ENCODE data around the gene TBC1D22A.

TBC1D22A gene

DNA sequence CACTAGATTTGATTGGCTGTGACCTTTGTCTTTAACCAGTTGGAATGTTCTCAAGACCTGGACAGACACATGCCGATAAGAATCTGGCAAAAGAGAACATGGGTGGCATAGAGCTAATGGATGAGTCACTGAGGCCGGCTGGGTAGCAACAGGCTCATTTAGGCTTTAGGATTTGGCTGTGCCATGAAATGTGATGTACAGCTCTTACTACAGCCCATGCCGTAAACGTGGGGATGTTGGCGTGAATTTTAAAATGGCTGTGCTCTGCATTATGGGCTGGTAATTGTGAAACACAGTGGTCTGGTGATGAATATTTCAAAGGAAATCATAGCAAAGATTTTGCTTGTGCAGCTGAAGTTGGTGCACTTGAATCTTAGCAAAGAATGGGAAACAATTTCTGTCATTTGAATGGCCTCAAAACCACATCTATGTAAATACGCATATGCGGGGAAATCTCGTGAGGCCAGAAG is 332.4 kb downstream of the TBC1D22A start:
- no peak for DNase-seq

DNA sequence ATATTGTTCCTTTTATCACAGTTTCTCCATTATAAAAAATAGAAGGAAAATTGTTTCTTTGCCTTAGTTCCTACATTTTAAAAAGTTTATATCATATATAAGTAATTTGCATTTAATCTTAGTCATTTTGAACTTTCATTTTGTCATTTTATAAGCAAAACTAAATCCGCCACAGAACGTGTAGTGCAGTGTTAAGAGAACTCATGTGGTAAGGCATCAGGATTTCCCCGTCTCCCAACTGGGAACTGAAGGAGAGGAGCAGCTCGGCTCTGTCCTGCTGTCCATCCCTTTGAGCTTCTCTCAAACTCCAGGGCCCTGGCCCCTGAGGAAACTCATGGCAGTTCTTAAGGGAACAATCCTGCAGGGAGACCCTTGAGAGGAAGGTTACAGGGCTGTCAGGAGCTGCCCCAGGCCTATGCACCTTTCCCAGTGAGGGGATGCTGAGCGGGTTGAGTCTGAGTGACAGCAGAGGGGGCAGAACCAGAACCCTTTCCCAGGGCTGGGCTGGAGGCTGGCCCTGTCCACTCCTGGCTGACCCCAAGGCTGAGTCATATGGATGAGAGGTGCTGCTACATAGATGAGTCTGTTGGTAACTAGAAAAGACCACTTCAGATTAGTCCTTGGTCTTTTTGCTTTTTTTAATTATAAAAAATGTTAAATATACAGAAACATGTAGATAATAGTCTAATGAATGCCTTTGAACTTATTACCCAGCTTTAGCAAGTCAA is 333.1 kb downstream of the TBC1D22A start:
- no peak for DNase-seq

DNA sequence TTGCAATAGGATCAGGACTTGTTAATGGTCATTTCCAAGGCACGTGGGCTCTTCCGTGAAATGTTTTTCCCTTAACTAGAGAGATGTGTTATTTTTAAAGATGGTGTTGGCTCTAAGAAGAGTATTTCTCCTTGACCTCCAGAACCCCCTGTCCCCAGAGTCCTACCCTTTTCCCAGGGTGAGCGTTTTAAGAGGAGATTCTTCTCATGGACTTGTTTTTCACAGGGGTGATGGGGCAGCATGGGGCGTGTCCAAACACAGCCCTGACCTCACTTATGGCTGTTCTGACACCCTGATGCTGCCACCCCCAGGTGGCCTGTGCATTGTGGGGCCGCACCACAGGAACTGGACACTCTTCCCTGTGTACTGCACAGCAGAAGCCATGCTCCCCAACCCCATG is 335.7 kb downstream of the TBC1D22A start:
- DNase-seq, result no peak

DNA sequence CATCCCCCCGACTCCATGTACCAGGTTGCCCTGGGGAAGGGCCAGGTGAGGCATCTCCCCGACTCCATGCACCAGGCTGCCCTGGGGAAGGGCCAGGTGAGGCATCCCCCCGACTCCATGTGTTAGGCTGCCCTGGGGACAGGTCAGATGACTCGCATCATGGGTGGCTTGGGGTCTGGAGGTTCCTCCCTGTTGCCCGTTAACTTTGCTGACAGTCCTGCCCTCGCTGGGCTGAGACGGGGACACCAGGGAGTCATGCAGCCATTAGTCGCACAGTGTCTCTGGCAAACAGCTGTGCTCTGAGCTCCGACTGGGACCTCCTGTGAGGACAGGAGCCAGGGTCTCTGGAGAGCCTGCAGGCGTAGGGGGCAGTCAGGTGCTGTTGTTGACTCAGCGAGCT is 336.1 kb downstream of the TBC1D22A start:
- no peak for DNase-seq

DNA sequence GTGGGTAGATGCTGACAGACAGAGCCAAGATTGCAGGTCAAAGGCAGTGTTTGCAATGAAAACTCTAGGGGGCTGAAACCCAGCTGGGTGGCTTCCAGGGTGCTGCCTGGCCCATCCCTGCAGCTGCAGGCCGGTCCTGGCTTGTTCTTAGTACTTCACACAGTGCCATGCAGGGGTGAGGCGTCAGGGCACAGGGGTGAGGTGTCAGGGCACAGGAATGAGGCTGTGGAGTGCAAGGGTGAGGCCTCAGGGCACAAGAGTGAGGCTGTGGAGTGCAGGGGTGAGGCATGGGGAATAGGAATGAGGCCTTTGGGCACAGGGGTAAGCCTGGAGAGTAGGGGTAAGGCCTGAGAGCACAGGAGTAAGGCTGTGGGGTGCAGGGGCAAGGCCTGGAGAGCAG is 337.6 kb downstream of the TBC1D22A start:
- no peak for DNase-seq

DNA sequence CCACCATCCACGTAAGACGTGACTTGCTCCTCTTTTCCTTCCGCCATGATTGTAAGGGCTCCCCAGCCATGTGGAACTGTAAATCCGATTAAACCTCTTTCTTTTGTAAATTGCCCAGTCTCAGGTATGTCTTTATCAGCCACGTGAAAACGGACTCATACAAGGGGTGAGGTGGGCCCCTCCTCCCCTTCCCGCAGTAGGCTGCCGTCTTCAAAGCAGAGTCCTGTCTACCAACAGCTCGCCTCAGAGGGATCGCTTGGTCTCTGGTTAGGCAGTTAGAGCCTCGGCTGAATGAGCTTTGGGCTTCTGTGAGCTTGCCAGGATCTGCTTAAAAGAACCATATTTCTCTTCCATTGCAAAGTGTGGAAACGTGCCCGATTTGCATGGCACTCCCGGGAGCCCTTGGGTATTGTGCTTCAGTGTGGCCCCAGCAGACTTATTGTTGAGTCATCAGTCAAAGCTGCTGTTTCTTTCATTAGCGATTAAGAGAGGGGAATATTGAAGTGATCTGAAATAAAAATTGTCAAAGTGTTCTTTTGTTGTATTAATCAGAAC is 338.3 kb downstream of the TBC1D22A start:
- no peak for DNase-seq

DNA sequence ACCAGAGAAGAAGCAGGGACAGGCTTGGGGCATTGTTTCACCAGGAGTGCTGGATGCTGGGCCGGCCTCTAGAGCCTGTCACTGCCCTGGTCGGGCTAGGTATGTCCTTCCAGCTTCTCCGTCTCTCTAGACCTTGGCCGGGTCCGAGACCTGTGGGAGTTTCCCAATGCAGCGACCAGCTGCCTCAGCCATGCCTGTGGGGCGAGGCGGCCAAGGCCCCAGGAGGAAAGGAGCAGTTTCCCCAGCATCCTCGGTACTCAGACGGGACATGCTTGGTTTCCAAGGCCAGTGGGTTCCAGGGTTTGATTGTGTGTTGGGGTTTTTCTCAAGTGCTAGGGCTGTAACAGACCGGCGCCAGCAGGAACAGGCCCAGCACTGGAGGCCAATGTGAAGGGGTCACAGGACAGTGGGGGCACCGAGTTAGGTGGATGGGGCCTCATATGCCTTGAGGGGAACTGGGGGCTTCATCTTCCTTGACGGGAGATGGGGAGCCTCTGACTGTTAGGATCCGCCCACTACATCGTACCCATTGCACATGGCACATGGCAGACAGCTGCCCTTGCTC is 339.0 kb downstream of the TBC1D22A start:
- no peak for DNase-seq

DNA sequence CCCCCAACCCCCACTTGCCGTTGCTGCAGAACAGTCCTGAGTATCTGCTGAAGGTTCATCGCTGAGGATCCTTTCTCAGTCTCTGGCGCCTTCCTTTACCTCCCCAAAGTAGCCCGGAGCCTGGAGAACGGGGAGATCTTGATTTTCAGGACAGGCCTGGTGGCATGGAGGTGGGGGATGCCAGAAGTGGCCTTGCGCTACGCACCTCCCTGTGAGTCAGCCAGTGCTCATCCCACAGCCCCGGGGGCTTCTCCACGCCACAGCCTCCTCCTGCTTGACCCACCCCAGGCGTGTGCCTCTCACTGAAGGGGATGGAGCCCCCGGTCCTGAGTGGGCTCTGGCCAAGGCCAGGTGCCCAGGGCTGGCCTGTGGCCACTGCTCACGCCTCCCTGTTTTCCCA is 339.6 kb downstream of the TBC1D22A start:
- no peak for DNase-seq

DNA sequence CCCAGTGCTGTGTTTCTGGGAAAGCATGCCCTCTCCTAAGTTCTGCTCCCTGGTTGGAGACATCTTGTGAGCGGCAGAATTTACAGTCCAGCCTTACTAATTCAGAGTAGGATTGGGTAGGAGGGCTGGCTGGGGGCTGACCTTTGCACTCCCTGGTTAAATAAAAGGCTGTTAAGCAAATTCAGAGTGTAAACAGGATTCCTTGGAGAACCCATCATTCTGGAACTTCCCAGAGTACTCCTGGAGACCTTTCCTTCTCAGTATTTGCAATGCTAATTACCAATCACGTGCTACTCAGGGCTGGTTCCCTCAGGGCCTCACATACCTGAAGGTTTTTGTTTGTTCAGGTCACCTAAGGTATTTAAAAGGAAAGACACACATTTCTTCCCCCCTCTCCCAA is 340.2 kb downstream of the TBC1D22A start:
- DNase-seq, result no peak

DNA sequence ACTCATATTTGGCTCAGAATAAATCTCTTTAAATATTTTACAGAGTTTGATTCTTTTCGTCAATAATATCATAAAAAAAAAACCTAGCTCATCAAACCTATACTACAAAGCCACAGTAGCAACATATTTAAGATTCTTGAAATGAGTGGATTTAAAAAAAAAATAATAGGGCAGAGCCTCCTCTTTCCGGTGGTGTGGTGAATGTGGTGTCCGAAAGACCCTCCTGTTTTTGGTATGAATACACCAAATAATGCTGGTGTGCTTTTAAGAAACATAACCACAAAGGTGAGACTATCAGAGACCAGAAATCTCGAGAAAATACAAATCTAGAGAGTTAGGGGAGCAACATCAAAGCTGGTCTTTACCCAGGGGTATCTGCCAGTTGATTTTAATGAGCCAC is 342.6 kb downstream of the TBC1D22A start:
- DNase-seq, result no peak

DNA sequence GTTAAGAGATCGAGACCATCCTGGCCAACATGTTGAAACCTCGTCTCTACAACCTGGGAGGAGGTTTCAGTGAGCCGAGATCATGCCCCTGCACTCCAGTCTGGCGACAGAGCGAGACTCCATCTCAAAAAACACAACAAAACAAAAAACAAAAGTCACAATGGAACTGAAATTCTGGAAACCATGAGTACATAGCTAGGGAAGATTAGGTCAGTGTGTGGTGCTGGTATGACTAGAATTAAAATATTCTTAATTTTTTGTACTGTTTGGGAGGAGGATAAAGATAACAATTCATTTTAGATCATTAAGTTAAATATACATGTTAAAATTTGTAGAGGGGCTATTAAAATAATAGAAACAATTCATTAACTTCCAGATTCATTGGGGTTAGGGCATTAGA is 344.4 kb downstream of the TBC1D22A start:
- DNase-seq, result no peak

DNA sequence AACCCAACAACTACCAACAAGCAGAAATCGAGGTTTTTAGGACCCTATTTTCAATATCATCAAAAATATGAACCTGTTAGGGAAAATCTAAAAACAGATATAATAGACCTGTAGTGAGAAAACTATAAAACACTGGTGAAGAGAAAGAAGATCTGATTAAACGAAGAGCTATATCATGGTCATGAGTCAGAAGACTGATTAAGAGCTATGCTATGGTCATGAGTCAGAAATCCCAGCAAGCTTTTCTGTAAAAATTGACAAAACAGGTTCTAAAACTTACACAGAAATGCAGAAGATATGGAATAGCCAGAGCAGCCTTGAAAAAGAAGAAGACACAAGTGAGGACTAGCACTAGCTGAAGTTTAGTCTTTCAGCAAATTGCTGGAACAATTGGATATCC is 345.0 kb downstream of the TBC1D22A start:
- DNase-seq, result no peak

DNA sequence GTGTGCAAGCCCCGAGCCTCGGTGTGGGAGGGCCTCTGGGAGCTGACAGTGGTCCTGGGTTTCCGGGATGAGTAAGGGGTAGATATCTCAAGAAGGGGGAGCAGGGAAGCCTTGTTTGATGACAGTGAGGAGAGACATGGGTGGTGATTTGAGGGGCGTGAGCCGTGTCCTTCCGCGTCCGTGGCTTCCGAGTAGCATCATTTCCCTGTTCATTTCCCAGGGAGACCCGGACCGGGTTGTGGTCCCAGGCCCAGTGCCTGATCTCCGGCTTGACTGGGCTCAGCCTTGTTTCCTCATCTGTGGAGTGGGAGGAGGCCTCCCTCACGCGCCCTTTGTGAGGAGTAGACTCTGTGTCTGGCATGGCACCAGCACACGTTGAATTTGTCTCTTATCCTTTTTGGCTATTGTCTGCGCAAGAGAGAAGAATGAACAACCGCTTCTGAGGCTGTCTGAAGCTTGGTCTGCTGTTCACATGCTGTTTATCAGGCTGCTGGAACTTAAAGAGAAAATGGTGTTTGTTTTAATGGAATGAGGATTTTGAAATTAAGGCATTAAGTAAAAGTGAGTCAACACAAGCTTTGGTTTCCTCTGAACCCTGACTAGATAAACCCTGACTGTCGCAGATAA is 348.5 kb downstream of the TBC1D22A start:
- no peak for DNase-seq

DNA sequence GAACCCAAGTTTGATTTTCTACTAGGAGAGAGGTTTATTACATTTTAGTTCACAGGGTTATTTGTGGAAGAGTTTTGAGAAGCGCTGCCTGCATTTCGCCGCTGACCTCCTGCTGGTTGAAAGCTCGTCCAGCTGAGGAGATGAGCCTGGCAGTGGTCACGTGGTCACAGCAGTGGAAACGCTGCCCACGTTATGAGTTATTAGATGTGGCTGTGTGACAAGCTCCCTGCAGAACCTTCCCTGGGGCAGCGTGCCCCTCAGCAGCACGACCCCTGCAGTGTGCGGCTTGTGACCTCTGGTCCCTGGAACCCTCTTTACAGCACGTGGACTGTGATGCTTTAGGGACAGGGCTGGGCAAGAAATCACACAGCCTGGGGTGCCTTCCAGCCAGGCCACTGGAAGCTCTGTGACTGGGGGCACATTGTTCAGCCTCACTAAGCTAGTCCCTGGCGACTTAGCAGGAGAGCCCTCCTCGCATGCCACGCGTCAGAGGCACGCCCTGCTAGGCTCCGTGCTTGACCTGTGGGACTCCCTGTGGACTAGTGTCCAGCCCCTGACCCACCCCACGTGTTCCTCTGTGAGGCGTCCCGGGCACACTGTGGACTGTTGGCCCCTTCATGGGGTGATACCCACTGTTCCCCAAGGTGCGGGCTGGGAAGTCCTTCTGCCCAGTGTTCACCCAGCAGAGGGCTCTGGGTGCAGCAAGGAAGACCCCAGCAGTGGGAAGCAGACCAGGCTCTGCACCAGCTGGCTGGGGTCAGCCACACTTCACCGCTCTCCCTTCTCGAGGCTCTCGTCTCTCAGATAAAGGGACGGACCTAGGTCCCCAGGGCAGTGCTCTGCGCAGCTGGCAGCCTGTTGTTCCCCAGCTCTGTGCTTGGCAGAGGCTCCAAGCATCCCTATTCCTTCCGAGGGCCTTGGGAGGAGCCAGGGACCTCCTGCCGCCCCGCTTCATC is 349.5 kb downstream of the TBC1D22A start:
- no peak for DNase-seq

DNA sequence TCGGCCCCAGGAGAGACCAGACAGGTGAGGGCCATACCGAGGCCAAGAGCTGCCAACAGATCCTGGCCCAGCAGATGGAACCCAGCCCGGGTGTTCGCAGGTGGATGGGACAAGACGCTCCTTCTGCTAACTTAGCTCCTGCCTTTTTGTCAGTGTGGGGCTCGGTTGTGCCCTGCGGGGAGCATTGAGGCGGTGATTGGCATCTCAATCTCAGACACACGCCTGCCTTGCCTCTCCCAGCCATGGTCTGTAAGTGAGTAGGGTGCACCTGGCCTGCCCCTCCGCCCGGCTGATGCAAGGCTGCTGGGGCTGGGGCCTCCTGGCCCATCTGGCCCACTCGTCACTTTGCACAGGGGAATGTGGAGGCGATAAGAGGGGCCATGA is 350.1 kb downstream of the TBC1D22A start:
- no peak for DNase-seq

DNA sequence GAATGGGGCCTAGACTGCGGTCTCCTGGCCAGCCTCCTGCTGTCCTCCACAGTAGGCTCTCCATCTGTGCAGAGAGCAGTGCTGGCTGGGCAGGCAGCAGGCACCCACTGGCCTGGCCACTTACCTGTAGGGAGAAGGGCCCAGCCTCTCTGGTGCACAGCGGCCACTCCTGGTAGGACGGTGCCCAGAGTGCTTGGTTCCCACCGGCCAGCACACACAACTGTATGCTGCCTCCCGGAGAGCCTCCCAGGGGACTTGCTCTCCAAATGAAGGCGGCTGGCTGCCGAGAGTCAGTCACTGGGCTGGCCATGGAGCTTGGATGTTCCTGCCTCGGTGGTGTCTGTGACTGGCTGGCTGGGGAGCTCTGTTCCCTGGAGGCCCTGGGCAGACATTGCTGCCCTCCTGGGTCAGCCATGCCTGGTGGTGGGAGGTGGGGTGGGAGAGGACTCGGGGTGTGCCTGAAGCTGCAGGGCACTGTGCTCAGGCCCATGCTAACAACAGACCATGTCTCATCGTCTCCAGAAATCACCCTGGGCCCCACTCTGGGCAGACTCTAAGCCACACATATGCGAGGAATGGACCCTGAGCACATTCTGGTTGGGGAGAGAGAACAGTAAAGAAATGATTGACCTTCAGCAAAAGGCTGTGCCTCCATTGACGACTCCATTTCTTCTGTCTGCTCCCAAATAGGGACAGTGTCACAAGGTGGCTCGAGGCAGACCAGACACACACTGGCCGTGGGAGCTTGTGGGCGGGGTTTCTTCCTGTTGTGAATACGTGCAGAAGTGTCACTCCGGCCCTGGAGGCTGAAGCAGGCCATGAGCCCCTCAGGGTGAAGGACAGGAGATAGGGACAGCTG is 350.8 kb downstream of the TBC1D22A start:
- DNase-seq, result no peak

DNA sequence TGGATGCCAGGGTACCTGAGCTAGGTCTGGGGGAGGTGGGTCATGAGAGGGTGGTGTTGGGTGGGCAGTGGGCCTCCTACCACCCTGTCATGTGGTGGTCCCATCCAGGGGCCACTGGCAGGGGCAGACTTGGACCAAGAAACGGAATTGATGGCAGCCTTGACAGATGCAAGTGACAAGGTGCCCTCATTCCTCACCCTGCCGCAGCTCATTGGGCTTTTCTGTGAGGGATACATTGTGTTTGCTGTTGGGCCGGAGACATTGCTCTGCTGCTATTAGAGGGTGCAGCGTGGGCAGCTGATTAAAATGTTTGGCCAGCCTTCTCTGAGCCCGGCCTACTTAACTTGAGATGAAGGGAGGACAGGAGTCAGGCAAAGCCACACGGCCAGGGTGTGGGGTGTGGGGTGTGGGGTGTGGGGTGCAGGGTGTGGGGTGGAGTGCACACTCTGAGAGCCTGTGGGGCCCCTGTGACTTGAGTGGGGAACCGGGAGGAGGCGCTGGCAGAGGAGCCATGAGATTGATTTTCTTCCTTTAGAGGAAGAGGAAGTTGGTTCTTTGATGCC is 351.5 kb downstream of the TBC1D22A start:
- no peak for DNase-seq

DNA sequence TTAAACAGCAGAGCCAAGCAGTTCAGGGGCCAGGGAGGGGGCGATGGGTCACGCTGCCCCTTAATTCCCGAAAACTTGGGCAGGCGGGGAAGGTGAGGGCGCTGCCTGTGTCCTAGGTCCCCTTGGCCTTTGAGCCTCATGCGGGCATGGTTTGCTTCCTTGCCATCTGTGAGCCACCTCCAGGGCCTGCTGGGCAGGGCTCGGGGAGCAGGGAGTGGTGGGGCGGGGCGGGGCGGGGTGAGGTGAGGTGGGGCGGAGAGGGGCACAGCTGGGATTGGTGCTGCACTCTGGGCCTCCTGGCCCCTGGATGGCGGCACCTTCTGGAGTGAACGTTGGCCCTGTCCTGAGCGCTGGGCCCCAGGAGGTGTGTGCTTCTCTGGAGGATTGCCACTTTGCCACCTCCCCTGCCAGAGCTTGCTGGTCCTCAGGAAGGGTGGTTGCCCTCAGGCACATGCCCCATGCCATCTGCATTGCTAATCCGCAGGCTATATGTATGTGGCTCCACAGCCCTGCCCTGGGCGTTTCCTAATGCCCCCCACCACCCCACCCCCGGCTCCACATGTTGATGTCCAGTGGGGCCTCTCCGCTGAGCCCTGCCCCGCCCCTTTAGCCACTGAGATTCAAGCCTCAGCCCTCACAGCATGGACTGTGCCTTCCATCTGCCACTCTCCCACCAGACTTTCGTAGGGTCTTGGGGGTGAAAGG is 352.5 kb downstream of the TBC1D22A start:
- DNase-seq, result no peak

DNA sequence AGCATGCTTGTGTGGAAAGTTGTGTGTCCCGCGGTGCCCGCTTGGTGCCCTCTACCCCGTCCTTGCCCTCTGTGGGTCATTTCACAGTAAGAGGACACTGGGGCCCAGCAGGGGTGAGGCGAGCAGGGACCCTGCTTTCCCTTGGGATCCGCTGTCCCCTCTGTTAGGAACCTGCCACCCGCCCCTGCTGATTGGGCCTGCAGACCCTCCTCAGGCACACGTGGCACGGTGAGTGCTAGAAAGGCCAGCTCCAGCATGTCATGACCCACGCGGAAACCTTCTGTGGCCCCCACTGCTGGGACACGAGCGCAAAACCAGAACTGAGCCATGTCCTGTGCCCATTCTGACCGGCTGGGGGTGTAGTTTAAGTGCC is 353.1 kb downstream of the TBC1D22A start:
- no peak for DNase-seq

DNA sequence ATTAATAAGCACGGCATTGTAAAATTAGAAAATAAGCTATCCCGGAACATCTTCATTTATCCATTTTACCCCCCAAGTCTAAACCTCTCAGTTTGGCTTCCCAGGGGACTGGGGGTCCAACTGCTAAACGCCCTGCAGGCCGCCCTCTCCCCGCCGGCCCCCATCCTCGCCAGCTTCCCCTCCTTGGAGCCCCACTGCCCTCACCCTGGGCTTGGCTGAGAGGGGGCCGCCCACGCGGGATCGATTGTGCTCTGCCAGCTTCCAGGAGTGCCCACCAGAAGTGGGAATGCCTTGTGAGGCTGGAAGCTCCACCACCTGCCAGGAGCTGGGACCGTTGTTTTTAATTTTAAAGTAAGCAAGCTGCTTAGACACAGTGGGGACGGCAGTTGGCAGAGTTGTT is 353.5 kb downstream of the TBC1D22A start:
- no peak for DNase-seq

All from CD4-positive, alpha-beta T cell treated with Interleukin-4 for 1 hour (primary cell).